Fibroblast of peridontal ligament (primary cell): ENCODE data around the gene PJA2.
"Not testable (repeated sequence)": the region's sequence is repeated elsewhere in the genome, so short reads cannot be mapped to it uniquely, and the experiment has no call there.

Experiments used
- DNase-seq: peaks from one replicate; pipeline ENCODE4 v3.0.0-alpha.2; 2010; ENCODE audit errors: extremely low read depth

The PJA2 gene

GRCh38 chr5:109409844-109410388 is at the start of gene PJA2:
PJA2 (minus strand) TSS chr5:109409974; CDS start chr5:109383433, 26,541 bp downstream.
- DNase-seq, result peak; percentile 100

- peak; percentile 95 for DNase-seq
Measured at GRCh38 chr5:109455598-109456096, 45.9 kb upstream of the PJA2 start.

GRCh38 chr5:109454731-109455505 is 45.1 kb upstream of the PJA2 start:
- peak; percentile 62 for DNase-seq

- peak; percentile 24 for DNase-seq
Measured at GRCh38 chr5:109453251-109453650, 43.5 kb upstream of the PJA2 start.

- DNase-seq, result peak; percentile 23
Measured at GRCh38 chr5:109452661-109453060, 42.9 kb upstream of the PJA2 start.

GRCh38 chr5:109451146-109451545 is 41.4 kb upstream of the PJA2 start:
- DNase-seq, result no peak

GRCh38 chr5:109450129-109450877 is 40.5 kb upstream of the PJA2 start:
- no peak for DNase-seq

- DNase-seq, result no peak
Measured at GRCh38 chr5:109448838-109449237, 39.1 kb upstream of the PJA2 start.

GRCh38 chr5:109439590-109439989 is 29.8 kb upstream of the PJA2 start:
- DNase-seq, result no peak

- no peak for DNase-seq
Measured at GRCh38 chr5:109426075-109426474, 16.3 kb upstream of the PJA2 start.

GRCh38 chr5:109425521-109425920 is 15.7 kb upstream of the PJA2 start:
- not testable (repeated sequence) for DNase-seq

GRCh38 chr5:109421956-109422355 is 12.2 kb upstream of the PJA2 start:
- DNase-seq, result no peak

- no peak for DNase-seq
Measured at GRCh38 chr5:109418712-109419352, 9.1 kb upstream of the PJA2 start.

GRCh38 chr5:109416882-109417281 is 7.1 kb upstream of the PJA2 start:
- no peak for DNase-seq

GRCh38 chr5:109413921-109414461 is 4.2 kb upstream of the PJA2 start:
- DNase-seq, result not testable (repeated sequence)

- DNase-seq, result peak; percentile 27
Measured at GRCh38 chr5:109413458-109413857, 3.7 kb upstream of the PJA2 start.

- DNase-seq, result no peak
Measured at GRCh38 chr5:109412981-109413402, 3.2 kb upstream of the PJA2 start.

GRCh38 chr5:109411627-109412026 is 1.9 kb upstream of the PJA2 start:
- DNase-seq, result peak; percentile 95

- no peak for DNase-seq
Measured at GRCh38 chr5:109411149-109411514, 1.4 kb upstream of the PJA2 start.

- peak; percentile 86 for DNase-seq
Measured at GRCh38 chr5:109410389-109411148, 795 bp upstream of the PJA2 start.
